K562 (cell line): Measurements from ENCODE around the gene PHEX. TPM values are rescaled to one million over a fixed set of nuclear protein-coding genes. Genes with fewer than 3 reads are reported as not detected.

Source experiments
- ATAC-seq: fragments of 200-7000 bp; cut with Tn5 transposase; 3 replicates; pipeline ENCODE4 v1.9.1; 2020; ENCODE audit warnings: moderate library complexity
- BruUV-seq: library from RNA; stranded (reverse); fragments of 400-500 nt; replicated peaks from 2 replicates; lab custom pipeline; 2021; lab: Mats Ljungman, UMichigan
- CTCF ChIA-PET: fragments of 300-600 bp; formaldehyde crosslinking; extraction: SDS; loops from one replicate; lab custom pipeline; 2021; ENCODE audit warnings: low intra/inter-chr PET ratio; lab: Yijun Ruan, JAX
- POLR2A ChIA-PET: fragments of 300-600, 350-650 bp; sonication (Branson Sonifier 250); formaldehyde crosslinking; extraction: SDS; loops from one replicate; lab custom pipeline; 2021; ENCODE audit warnings: antibody characterized with exemption, inconsistent platforms; lab: Yijun Ruan, JAX
- DNase-seq, 4 experiments: peaks; one replicate each; pipeline versions ENCODE4 v3.0.0 to v3.0.0-alpha.2; 2011 to 2018; ENCODE audit warnings: low spot score in 3 of 4, mixed read lengths in 3 of 4; ENCODE audit errors: extremely low read depth in 1 of 4
- FAIRE-seq: peaks from 2 replicates; lab custom pipeline; 2011; peaks lifted over from hg19 to GRCh38; lab: Jason Lieb, UNC
- H2AFZ ChIP-seq: 2 replicates; pipeline ENCODE4 v1.6.0; 2011; ENCODE audit warnings: low read depth, low read length, control low read depth, inconsistent platforms
- H3K27ac ChIP-seq: fragments of 200-600 bp; 3 replicates; pipeline ENCODE4 v1.8.0; 2011; ENCODE audit warnings: low read depth, mild to moderate bottlenecking, control low read depth, inconsistent platforms, low read length, moderate library complexity, mixed read lengths; ENCODE audit errors: extremely low read depth
- H3K27me3 ChIP-seq, 2 experiments: fragments of 300-600 bp in 1 of 2; 2 replicates in 1 of 2; 3 replicates in 1 of 2; pipeline versions ENCODE4 v1.6.0 to v1.8.0; 2011; ENCODE audit warnings: inconsistent platforms in 2 of 2, low read length in 2 of 2, mild to moderate bottlenecking in 1 of 2, mixed read lengths in 1 of 2, moderate library complexity in 1 of 2; ENCODE audit not compliant: control insufficient read depth in 2 of 2, insufficient read depth in 2 of 2
- H3K36me3 ChIP-seq: fragments of 300-600 bp; 3 replicates; pipeline ENCODE4 v1.8.0; 2011; ENCODE audit warnings: mild to moderate bottlenecking, low read length, inconsistent platforms; ENCODE audit not compliant: control insufficient read depth, insufficient read depth
- H3K4me1 ChIP-seq, 2 experiments: fragments of 200-600 bp in 1 of 2; replicated peaks in 1 of 2; 2 replicates in 1 of 2; 3 replicates in 1 of 2; pipeline versions ENCODE4 v1.5.1 to v1.8.0; 2011; ENCODE audit warnings: inconsistent platforms in 2 of 2, low read length in 2 of 2, mild to moderate bottlenecking in 1 of 2, mixed read lengths in 1 of 2, moderate library complexity in 1 of 2; ENCODE audit not compliant: control insufficient read depth in 2 of 2, insufficient read depth in 2 of 2
- H3K4me2 ChIP-seq: 2 replicates; pipeline ENCODE4 v1.6.1; 2011; ENCODE audit warnings: low read length, control low read depth, inconsistent platforms, mixed read lengths; ENCODE audit not compliant: insufficient read depth
- H3K4me3 ChIP-seq: fragments of 200-600 bp; sonication (generic), shearing (Covaris generic); 2 replicates; pipeline ENCODE4 v1.5.1; 2016; ENCODE audit warnings: control low read depth, inconsistent platforms
- H3K79me2 ChIP-seq: fragments of 200-600 bp; 3 replicates; pipeline ENCODE4 v1.8.0; 2011; ENCODE audit warnings: low read length, inconsistent platforms; ENCODE audit not compliant: control insufficient read depth, insufficient read depth
- H3K9ac ChIP-seq, 2 experiments: 2 replicates each; pipeline versions ENCODE4 v1.6.0 to v1.6.1; 2011; ENCODE audit warnings: low read depth in 2 of 2, low read length in 2 of 2, control low read depth in 1 of 2, inconsistent platforms in 1 of 2, mild to moderate bottlenecking in 1 of 2, mixed read lengths in 1 of 2; ENCODE audit not compliant: insufficient read depth in 1 of 2
- H3K9me1 ChIP-seq: one replicate; pipeline ENCODE4 v1.6.0; 2011; ENCODE audit warnings: inconsistent platforms, mild to moderate bottlenecking, low read length, moderate library complexity; ENCODE audit not compliant: control insufficient read depth, insufficient read depth
- H3K9me3 ChIP-seq: replicated peaks from 2 replicates; pipeline ENCODE4 v1.5.1; 2011; ENCODE audit warnings: low read depth, low read length, inconsistent platforms; ENCODE audit not compliant: control insufficient read depth, insufficient read depth
- H4K20me1 ChIP-seq: replicated peaks from 2 replicates; pipeline ENCODE4 v1.6.1; 2011; ENCODE audit warnings: low read length, inconsistent platforms, mixed read lengths; ENCODE audit not compliant: control insufficient read depth, insufficient read depth
- DLX4 ChIP-seq: fragments of 250-450 bp; sonication (Bioruptor Pico); IDR thresholded peaks from 2 replicates; pipeline ENCODE4 v1.6.1; 2021; ENCODE audit warnings: mild to moderate bottlenecking
- EZH2 ChIP-seq: IDR thresholded peaks from 2 replicates; pipeline ENCODE4 v1.6.1; 2012; ENCODE audit warnings: low read depth, mild to moderate bottlenecking, inconsistent platforms, low read length, borderline replicate concordance
- FOXJ2 ChIP-seq: fragments of 200-800 bp; sonication (Bioruptor generic); IDR thresholded peaks from 2 replicates; pipeline ENCODE4 v1.6.1; 2016; ENCODE audit warnings: missing genetic modification characterization, missing compliant biosample characterization
- GTF2B ChIP-seq: IDR thresholded peaks from 2 replicates; pipeline ENCODE4 v1.6.1; 2011; ENCODE audit not compliant: insufficient read length; ENCODE audit errors: extremely low read depth
- NBN ChIP-seq: fragments of 450-650 bp; IDR thresholded peaks from 2 replicates; pipeline ENCODE4 v1.6.1; 2016; ENCODE audit warnings: low read depth, mild to moderate bottlenecking
- NFIC ChIP-seq: fragments of 450-650 bp; IDR thresholded peaks from 2 replicates; pipeline ENCODE4 v1.6.1; 2017; ENCODE audit warnings: mild to moderate bottlenecking, inconsistent platforms
- RBM14 ChIP-seq: fragments of 200-400 bp; formaldehyde crosslinking; IDR thresholded peaks from 2 replicates; pipeline ENCODE4 v1.6.1; 2018; ENCODE audit warnings: low read depth, mild to moderate bottlenecking, low read length, moderate library complexity, borderline replicate concordance; ENCODE audit not compliant: insufficient read depth
- SAP30 ChIP-seq: fragments of 200-600 bp; sonication (generic); IDR thresholded peaks from 2 replicates; pipeline ENCODE4 v1.6.1; 2012; ENCODE audit warnings: borderline replicate concordance, low read depth, mild to moderate bottlenecking, moderate library complexity, low read length, control low read depth, inconsistent platforms; ENCODE audit not compliant: insufficient read depth, poor library complexity, severe bottlenecking
- STAT6 ChIP-seq: sonication (generic); formaldehyde crosslinking; IDR thresholded peaks from 2 replicates; pipeline ENCODE4 v1.8.1; 2023; ENCODE audit warnings: mild to moderate bottlenecking, missing genetic modification reagents
- WGBS: fragments of 100-300 bp; shearing (Covaris generic); methylation state at CpG from one replicate; pipeline ENCODE4 v1.1.6; 2016; ENCODE audit warnings: low coverage, mixed read lengths; ENCODE audit not compliant: insufficient coverage; ENCODE audit errors: missing lambda C conversion rate; 5-methylcytosine and 5-hydroxymethylcytosine counted together
- in situ Hi-C: fragments of 300-500 bp; cut with MboI; formaldehyde crosslinking; loops from 4 replicates; pipeline ENCODE4 v1.15.0; 2018; ENCODE audit warnings: inconsistent platforms, mixed read lengths
- intact Hi-C: fragments of 100-400 bp; cut with micrococcal nuclease; formaldehyde crosslinking; loops from 2 replicates; pipeline ENCODE4 v1.14.2; 2022
- polyA plus RNA-seq, 8 experiments: library from polyadenylated mRNA; depleted of rRNA in 4 of 8; stranded (reverse) in 5 of 8; unstranded in 3 of 8; fragments of >200 nt; fragmentation: Nextera tagmentation in 2 of 8; fragmentation: Illumina TruSeq in 1 of 8; extraction: Ambion mirVana in 2 of 8; extraction: Trizol in 1 of 8; gene quantifications; 2 replicates each; pipeline versions ENCODE4 v1.2.1 to v1.2.3, GENCODE V29; 2011 to 2014; ENCODE audit warnings: inconsistent platforms in 1 of 8, missing spikeins in 1 of 8
- total RNA-seq, 7 experiments: library from RNA; depleted of rRNA in 6 of 7; stranded (reverse); fragments of >200 nt in 6 of 7; fragmentation: Illumina TruSeq in 2 of 7; extraction: Trizol in 2 of 7; gene quantifications; 2 replicates each; pipeline versions ENCODE4 v1.2.1 to v1.2.3, GENCODE V29; 2011 to 2021; ENCODE audit warnings: low replicate concordance in 1 of 7

PHEX gene
- total and polyA plus RNA-seq, 9 of the 15 experiments (the other 6 are each of a cell fraction or from before 2014, with no cell fraction given): 0.01 to 0.11 (median 0.04) TPM; not detected in 6

GRCh38 chrX:22155126-22155525 is 123.0 kb downstream of the PHEX start (continued):
- no peak for TF ChIP-seq SAP30

GRCh38 chrX:22159071-22159470 is 126.9 kb downstream of the PHEX start:
- no TSS peak for BruUV-seq

More at GRCh38 chrX:22159071-22159470, 126.9 kb downstream of the PHEX start:
- Histone ChIP-seq H3K4me1 (no peaks in the 10 kb centered on the region), H3K9ac (no peak overlapping the region), H3K79me2 (no peaks in the 10 kb centered on the region), H2AFZ (no peak overlapping the region), H3K9me1 (no peaks in the 10 kb centered on the region), H3K27ac (no peak overlapping the region), H3K9me3 (no peaks in the 10 kb centered on the region), H4K20me1 (no peaks in the 10 kb centered on the region), H3K4me3 (no peak overlapping the region), H3K36me3 (no peaks in the 10 kb centered on the region), H3K4me2 (no peak overlapping the region), H3K27me3 (no peaks in the 10 kb centered on the region; a peak in 1 of 5 replicates)
- CTCF ChIA-PET: no interaction called here
- 2% methylated on average over 5 of the region's 5 CpGs for WGBS
- FAIRE-seq: no peak
- intact Hi-C loops (no loop called here), in situ Hi-C loops (no loop called here)
- POLR2A ChIA-PET: interaction anchor here (1.2 kb wide), 1 partner anchor 18 kb away, joined by 3 read pairs; no protein-coding TSS in a partner anchor
- ATAC-seq: no peak
- TF ChIP-seq GTF2B (no peak), NBN (no peak), RBM14 (no peak), DLX4 (CRISPR knock-in tag) (no peak), STAT6 (no peak), NFIC (no peak), FOXJ2 (no peak), EZH2 (no peak)
- no peak for DNase-seq
